Measurements from ENCODE around the gene IBA57.

DNA sequence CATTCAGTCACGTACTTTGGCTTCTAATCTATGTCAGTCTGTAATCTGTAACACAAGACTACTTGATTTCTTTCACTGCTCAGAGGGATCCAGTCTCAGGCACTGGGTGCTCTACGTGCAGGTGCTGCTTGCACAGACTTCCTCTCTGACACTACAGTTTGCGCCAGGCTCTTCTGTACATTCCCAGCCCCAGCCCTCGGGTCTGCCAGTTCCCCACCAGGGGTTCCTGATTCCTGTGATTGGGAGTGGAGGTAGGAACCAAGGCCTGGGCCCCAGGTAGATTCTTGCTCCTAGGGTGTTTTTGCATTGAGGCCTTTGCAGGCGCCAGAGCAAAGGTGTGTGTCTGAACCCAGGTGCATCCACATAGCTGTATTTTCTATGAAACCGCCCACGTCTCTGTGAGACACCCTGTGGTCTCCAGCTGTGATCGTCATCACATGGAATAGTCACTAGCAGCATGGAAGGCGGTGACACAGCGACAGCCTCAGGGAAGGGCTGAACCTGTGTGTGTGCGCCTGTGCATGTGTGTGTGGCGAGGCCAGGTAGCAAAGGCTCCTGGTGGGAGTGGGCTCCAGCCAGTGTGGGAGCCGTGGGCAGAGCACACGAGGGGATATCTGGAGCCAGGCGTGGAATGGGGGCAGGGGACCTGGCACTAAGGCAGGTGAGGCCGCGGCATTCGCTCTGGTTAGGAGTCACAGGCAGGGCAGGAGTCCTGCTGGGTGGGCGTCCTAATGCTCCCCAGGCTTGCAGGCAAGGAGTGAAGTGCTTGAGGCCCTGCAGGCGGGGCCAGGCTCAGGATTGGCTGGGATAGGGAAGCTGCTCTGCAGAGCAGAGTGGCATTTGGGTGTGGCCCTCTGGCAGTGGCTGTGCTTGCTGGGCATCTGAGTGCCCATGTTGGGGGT lies 10.7 kb upstream of the IBA57 start:
- TF ChIP-seq POLR2AphosphoS5 (IDR thresholded peaks at IDR 0.05; ENCODE audit: low read depth, low read length): no peak
- TF ChIP-seq, protein P1, sequence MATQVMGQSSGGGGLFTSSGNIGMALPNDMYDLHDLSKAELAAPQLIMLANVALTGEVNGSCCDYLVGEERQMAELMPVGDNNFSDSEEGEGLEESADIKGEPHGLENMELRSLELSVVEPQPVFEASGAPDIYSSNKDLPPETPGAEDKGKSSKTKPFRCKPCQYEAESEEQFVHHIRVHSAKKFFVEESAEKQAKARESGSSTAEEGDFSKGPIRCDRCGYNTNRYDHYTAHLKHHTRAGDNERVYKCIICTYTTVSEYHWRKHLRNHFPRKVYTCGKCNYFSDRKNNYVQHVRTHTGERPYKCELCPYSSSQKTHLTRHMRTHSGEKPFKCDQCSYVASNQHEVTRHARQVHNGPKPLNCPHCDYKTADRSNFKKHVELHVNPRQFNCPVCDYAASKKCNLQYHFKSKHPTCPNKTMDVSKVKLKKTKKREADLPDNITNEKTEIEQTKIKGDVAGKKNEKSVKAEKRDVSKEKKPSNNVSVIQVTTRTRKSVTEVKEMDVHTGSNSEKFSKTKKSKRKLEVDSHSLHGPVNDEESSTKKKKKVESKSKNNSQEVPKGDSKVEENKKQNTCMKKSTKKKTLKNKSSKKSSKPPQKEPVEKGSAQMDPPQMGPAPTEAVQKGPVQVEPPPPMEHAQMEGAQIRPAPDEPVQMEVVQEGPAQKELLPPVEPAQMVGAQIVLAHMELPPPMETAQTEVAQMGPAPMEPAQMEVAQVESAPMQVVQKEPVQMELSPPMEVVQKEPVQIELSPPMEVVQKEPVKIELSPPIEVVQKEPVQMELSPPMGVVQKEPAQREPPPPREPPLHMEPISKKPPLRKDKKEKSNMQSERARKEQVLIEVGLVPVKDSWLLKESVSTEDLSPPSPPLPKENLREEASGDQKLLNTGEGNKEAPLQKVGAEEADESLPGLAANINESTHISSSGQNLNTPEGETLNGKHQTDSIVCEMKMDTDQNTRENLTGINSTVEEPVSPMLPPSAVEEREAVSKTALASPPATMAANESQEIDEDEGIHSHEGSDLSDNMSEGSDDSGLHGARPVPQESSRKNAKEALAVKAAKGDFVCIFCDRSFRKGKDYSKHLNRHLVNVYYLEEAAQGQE (IDR thresholded peaks at IDR 0.05; ENCODE audit: insufficient read depth in 1 of 2, low read depth in 2 of 2, low read length in 2 of 2): no peak

Measured in PFSK-1 (cell line).